ENCODE results near the gene S100B. TPM values are rescaled to one million over a fixed set of nuclear protein-coding genes. Genes with fewer than 3 reads are reported as not detected.

The S100B gene
- total RNA-seq, 3 donors from 2014 or later: 25.6 to 242 (median 61.3) TPM

GRCh38 chr21:46646541-46647154 is 41.8 kb upstream of the S100B start:
- intact Hi-C loops (cut with DNase I; ENCODE audit: low total_unique reads): no loop called here
- H3K4me3 ChIP-seq: no peak overlapping the region
- H3K27ac ChIP-seq: no peak overlapping the region
- no peak for DNase-seq (ENCODE audit: low spot score in 2 of 2)
- no peaks in the 10 kb centered on the region for H3K4me1 ChIP-seq
- H3K9me3 ChIP-seq: no peaks in the 10 kb centered on the region
- H3K36me3 ChIP-seq: peaks cover 8% of the 10 kb centered on the region
- TF ChIP-seq POLR2AphosphoS5 (IDR thresholded peaks at IDR 0.05): no peak
- H3K27me3 ChIP-seq: no peaks in the 10 kb centered on the region

GRCh38 chr21:46645840-46646239 is 41.0 kb upstream of the S100B start:
- intact Hi-C loops (cut with DNase I; ENCODE audit: low total_unique reads): no loop called here
- no peak for DNase-seq (ENCODE audit: low spot score in 2 of 2)
- no peak for TF ChIP-seq POLR2AphosphoS5 (IDR thresholded peaks at IDR 0.05)
- H3K36me3 ChIP-seq: peaks cover 8% of the 10 kb centered on the region
- H3K4me1 ChIP-seq: no peaks in the 10 kb centered on the region
- H3K27me3 ChIP-seq: no peaks in the 10 kb centered on the region
- no peak overlapping the region for H3K4me3 ChIP-seq
- H3K27ac ChIP-seq: no peak overlapping the region
- no peaks in the 10 kb centered on the region for H3K9me3 ChIP-seq

DNA sequence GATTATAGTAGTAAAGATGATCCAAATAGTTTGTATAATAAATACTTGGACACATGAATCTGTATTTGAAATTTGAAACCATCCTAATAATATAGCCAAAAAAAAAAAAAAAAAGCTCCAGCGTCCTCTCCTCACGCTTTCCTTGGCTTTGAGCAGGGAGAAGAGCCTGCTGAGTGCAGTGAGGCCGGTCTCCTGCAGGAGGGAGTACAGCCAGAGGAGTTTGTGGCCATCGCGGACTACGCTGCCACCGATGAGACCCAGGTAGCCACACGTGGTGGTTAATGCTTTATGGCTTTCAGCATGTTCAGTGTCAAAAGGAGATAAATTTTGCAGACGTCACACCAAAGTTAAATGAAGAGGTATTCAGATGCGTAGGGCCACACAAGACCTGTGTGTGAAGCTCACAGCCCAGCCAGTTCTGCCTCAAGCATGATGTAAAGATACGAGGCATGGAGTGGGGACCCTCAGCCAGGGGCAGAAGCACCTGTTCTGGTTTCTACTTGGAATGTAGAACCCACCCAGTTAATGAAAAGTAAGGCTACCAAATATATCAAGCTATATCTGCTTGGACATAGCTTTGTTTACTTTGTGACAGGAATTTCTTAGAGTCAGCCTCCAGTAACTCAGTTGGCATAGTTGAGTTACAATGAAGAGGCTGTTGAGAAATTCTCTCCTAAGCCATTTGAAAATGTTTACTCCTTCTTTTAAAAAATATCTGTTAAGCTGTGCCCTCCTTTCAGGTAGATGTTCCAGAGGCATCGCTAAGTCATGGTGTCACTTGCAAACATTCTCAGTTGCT is 38.7 kb upstream of the S100B start:
- intact Hi-C loops (cut with DNase I; ENCODE audit: low total_unique reads): no loop called here
- H3K4me1 ChIP-seq: no peaks in the 10 kb centered on the region
- DNase-seq (ENCODE audit: low spot score in 2 of 2): no peak

DNA sequence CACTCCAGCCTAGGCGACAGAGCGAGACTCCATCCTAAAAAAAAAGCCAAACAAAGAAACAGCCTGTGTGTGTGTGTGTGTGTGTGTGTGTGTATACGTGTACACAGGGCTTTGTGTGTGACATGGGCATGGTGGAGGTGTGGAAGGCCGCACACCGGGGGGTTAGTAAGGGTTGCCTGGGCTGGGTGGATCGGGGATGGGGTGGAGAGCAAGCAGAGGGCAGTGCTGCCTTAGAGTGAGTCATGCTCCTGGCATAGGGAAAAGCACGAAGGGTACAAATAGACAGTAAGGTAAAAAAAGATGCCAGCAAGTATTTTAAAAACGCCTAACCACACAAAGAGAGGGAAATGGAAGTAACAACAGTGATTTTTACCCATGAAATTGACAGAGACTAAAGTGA is 36.8 kb upstream of the S100B start:
- Histone ChIP-seq H3K36me3 (no peaks in the 10 kb centered on the region), H3K4me3 (no peak overlapping the region), H3K27ac (no peak overlapping the region), H3K4me1 (peaks cover 0 to 8% of the 10 kb centered on the region in 2 donors), H3K27me3 (no peaks in the 10 kb centered on the region), H3K9me3 (no peaks in the 10 kb centered on the region)
- DNase-seq (ENCODE audit: low spot score in 2 of 2): no peak
- intact Hi-C loops (cut with DNase I; ENCODE audit: low total_unique reads): no loop called here
- no peak for TF ChIP-seq CTCF (IDR thresholded peaks at IDR 0.05)
- no peak for TF ChIP-seq POLR2A (IDR thresholded peaks at IDR 0.05)
- TF ChIP-seq POLR2AphosphoS5 (IDR thresholded peaks at IDR 0.05): no peak

More for the DNA sequence above, 38.7 kb upstream of the S100B start:
- Histone ChIP-seq H3K9me3 (no peaks in the 10 kb centered on the region), H3K36me3 (peaks cover 5% of the 10 kb centered on the region), H3K27ac (no peak overlapping the region), H3K27me3 (no peaks in the 10 kb centered on the region), H3K4me3 (no peak overlapping the region)
- TF ChIP-seq POLR2A (IDR thresholded peaks at IDR 0.05) (no peak), POLR2AphosphoS5 (IDR thresholded peaks at IDR 0.05) (no peak), CTCF (IDR thresholded peaks at IDR 0.05) (no peak)

GRCh38 chr21:46639489-46640386 is 34.9 kb upstream of the S100B start:
- no peaks in the 10 kb centered on the region for H3K36me3 ChIP-seq
- H3K4me3 ChIP-seq: no peak overlapping the region
- no peaks in the 10 kb centered on the region for H3K9me3 ChIP-seq
- H3K4me1 ChIP-seq: peaks cover 0 to 9% of the 10 kb centered on the region in 2 donors
- TF ChIP-seq POLR2AphosphoS5 (IDR thresholded peaks at IDR 0.05): no peak
- peak; percentile 21 to 51 (median 33) for TF ChIP-seq CTCF (IDR thresholded peaks at IDR 0.05)
- intact Hi-C loops (cut with DNase I; ENCODE audit: low total_unique reads): no loop called here
- no peak overlapping the region for H3K27ac ChIP-seq
- no peak for DNase-seq (ENCODE audit: low spot score in 2 of 2)
- no peaks in the 10 kb centered on the region for H3K27me3 ChIP-seq

Measured in breast epithelium (tissue), 4 donors.